ENCODE results near the gene IGFL3. TPM values are rescaled to one million over a fixed set of nuclear protein-coding genes. Genes with fewer than 3 reads are reported as not detected.

IGFL3 gene
- total and polyA plus RNA-seq, 2 of the 13 experiments (the other 11 are each of a cell fraction or from before 2014, with no cell fraction given), result not detected

DNA sequence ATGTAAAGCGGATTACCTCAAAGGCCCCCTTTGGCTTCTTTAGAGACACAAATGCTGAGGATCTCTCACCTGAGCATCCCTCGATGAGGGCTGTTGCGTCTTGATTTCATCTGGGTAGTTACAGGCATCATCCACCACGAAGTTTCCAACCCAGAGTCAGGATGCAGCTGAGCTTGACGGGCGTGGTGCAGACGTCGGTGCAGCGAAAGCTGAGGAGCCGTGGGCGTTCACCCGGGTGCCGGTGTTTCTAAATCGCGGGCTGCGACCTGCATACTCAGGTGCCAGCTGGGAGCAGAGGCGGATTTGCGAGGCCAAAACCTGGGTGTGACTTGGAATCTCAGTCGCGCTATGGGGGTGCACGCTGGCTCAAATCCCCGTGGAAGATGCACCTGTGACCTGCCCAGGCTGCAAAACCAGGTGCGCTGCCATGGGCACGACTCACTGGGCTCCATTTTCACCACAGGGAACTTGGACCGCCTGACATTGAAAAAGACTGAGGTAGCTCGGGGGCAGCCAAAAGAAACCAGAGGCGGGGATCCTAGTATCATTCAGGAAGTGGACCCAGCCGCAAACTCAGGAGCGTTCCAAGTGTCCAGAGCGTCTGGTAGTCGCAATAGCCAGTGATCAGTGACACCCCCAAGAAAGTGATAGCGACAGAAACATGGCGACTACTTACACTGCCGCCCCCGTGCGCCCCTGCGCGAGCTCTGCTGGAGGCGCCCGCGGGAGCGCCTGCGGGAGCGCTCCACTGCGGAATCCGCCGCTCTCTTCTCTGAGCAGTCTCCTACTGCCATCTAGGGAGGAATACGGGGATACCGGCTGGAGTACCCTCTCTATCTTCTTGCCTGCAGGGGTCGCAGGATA, 47.3 kb downstream of the IGFL3 start (continued):
- TF ChIP-seq ETV5 (CRISPR knock-in tag; IDR thresholded peaks at IDR 0.05; ENCODE audit: borderline replicate concordance) (peak; percentile 52; the same call in 1 of the 2 replicates), FOXO1 (CRISPR knock-in tag; IDR thresholded peaks at IDR 0.05) (0 out of 2 replicates have a peak, but pooled peaks have one; percentile 10), HMGXB3 (CRISPR knock-in tag; IDR thresholded peaks at IDR 0.05; ENCODE audit: borderline replicate concordance) (no peak), ZGPAT (CRISPR knock-in tag; IDR thresholded peaks at IDR 0.05) (peak; percentile 62; the same call in 1 of the 2 replicates), SMAD3 (CRISPR knock-in tag; IDR thresholded peaks at IDR 0.05) (no peak), PAX8 (CRISPR knock-in tag; IDR thresholded peaks at IDR 0.05; ENCODE audit: borderline replicate concordance) (no peak), E2F2 (CRISPR knock-in tag; IDR thresholded peaks at IDR 0.05; ENCODE audit: borderline replicate concordance) (no peak; the same call in 1 of the 2 replicates)
- TF ChIP-seq, protein P1, sequence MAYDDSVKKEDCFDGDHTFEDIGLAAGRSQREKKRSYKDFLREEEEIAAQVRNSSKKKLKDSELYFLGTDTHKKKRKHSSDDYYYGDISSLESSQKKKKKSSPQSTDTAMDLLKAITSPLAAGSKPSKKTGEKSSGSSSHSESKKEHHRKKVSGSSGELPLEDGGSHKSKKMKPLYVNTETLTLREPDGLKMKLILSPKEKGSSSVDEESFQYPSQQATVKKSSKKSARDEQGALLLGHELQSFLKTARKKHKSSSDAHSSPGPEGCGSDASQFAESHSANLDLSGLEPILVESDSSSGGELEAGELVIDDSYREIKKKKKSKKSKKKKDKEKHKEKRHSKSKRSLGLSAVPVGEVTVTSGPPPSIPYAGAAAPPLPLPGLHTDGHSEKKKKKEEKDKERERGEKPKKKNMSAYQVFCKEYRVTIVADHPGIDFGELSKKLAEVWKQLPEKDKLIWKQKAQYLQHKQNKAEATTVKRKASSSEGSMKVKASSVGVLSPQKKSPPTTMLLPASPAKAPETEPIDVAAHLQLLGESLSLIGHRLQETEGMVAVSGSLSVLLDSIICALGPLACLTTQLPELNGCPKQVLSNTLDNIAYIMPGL (CRISPR knock-in tag; IDR thresholded peaks at IDR 0.05; ENCODE audit: borderline replicate concordance in 1 of 2, low read depth in 1 of 2), result peak; percentile 96
- TF ChIP-seq, protein P2, sequence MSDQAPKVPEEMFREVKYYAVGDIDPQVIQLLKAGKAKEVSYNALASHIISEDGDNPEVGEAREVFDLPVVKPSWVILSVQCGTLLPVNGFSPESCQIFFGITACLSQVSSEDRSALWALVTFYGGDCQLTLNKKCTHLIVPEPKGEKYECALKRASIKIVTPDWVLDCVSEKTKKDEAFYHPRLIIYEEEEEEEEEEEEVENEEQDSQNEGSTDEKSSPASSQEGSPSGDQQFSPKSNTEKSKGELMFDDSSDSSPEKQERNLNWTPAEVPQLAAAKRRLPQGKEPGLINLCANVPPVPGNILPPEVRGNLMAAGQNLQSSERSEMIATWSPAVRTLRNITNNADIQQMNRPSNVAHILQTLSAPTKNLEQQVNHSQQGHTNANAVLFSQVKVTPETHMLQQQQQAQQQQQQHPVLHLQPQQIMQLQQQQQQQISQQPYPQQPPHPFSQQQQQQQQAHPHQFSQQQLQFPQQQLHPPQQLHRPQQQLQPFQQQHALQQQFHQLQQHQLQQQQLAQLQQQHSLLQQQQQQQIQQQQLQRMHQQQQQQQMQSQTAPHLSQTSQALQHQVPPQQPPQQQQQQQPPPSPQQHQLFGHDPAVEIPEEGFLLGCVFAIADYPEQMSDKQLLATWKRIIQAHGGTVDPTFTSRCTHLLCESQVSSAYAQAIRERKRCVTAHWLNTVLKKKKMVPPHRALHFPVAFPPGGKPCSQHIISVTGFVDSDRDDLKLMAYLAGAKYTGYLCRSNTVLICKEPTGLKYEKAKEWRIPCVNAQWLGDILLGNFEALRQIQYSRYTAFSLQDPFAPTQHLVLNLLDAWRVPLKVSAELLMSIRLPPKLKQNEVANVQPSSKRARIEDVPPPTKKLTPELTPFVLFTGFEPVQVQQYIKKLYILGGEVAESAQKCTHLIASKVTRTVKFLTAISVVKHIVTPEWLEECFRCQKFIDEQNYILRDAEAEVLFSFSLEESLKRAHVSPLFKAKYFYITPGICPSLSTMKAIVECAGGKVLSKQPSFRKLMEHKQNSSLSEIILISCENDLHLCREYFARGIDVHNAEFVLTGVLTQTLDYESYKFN (CRISPR knock-in tag; conservative IDR thresholded peaks at IDR 0.05), result no peak

Measured in HepG2 (cell line).